ENCODE measurements around the gene TCAF2.
"Not testable (repeated sequence)": the region's sequence is repeated elsewhere in the genome, so short reads cannot be mapped to it uniquely, and the experiment has no call there.

The TCAF2 gene

DNA sequence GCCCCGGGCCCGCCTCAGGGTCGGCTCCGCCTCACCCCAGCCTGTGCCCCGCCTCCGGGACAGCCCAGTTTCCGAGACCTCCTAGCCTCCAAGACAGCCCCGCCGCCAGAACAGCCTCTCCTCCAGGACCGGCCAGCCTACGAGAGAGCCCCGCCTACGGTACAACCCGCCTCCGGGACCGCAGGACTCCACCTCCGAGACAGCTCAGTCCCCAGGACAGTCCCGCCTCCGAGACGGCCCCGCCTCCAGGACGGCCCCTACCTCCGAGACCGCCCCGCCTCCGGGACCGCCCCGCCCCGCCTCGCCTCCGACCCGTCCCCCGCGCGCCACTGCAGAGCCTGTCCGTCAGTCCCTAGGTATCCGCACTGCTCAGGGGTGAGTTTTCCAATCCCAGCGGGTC is at the start of gene TCAF2:
Gene TCAF2, plus strand, starts transcription at position 329 of the 400 bp plus-strand sequence.
- DNase-seq (ENCODE audit: low read depth); H3K4me3 ChIP-seq (ENCODE audit: low read depth, low read length): not testable (repeated sequence)

DNA sequence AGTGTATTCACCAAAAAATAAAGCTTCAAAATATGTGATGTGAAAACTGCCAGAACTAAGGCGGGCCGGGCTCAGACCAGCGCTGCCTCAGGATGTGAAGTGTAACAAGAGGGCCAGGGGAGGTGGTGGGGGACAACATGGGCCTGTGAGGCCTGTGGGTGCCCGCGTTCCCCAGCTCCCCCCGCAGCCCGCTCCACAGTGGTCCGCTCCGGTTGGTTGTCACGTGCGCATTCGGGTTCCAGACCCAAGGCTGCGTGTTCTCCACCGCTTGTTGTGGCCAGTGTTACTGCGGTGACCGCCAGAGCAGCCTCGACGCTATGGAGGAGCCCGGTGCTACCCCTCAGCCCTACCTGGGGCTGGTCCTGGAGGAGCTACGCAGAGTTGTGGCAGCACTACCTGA is 49.3 kb upstream of the TCAF2 start, which contains the start of gene CTAGE15:
Gene CTAGE15, plus strand, starts transcription at position 301 of the 400 bp plus-strand sequence. Its CDS starts 17 bp downstream, at position 318.
- DNase-seq (ENCODE audit: low read depth); H3K4me3 ChIP-seq (ENCODE audit: low read depth, low read length): not testable (repeated sequence)

DNA sequence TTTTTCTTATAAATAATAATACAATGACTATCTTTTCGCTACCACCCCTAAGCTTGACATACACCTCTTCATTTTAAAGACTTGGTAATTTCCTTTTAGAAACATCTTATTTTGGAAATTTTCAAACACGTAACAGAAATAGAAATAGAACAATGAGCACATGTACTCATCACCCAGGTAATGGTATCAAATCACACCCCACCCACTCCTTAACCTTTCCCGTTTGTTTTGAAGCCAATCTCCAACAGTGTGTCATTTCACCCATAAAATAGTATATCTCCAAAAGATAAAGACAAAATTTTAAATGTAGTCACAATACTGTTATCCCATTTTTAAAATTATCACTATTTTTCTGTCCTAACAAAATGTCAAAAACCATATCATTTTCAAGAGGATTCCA is 32.6 kb upstream of the TCAF2 start:
- not testable (repeated sequence) for DNase-seq (ENCODE audit: low read depth)

GRCh38 chr7:143589897-143590296 is 30.9 kb upstream of the TCAF2 start:
- DNase-seq (ENCODE audit: low read depth); H3K4me3 ChIP-seq (ENCODE audit: low read depth, low read length): not testable (repeated sequence)

More for the DNA sequence above, 32.6 kb upstream of the TCAF2 start:
- H3K4me3 ChIP-seq (ENCODE audit: low read depth, low read length) = not testable (repeated sequence)

GRCh38 chr7:143598086-143598485 is 22.7 kb upstream of the TCAF2 start:
- H3K4me3 ChIP-seq (ENCODE audit: low read depth, low read length); DNase-seq (ENCODE audit: low read depth): not testable (repeated sequence)

GRCh38 chr7:143603549-143603948 is 17.2 kb upstream of the TCAF2 start:
- not testable (repeated sequence) for H3K4me3 ChIP-seq (ENCODE audit: low read depth, low read length); DNase-seq (ENCODE audit: low read depth)

DNA sequence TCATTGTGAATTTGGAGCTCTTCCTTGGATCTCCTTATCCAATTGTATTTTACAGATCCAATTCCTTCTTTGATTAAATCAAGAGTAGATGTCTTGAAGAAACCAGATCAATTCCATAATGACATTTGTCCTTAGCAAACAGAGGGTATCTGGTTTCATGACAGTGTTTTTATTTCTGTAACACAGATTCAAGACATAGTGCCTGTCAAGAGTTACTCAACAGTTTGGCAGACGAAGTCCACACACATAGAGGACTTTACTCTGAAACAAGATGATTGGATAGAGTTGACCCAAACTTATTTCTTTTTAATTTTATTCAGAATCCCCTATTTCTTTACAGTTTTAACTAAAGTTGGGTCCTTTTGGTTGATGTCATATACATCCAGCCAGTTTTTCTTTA is 14.7 kb upstream of the TCAF2 start:
- not testable (repeated sequence) for DNase-seq (ENCODE audit: low read depth); H3K4me3 ChIP-seq (ENCODE audit: low read depth, low read length)

- not testable (repeated sequence) for H3K4me3 ChIP-seq (ENCODE audit: low read depth, low read length); DNase-seq (ENCODE audit: low read depth)
Observed at GRCh38 chr7:143615545-143615944, 5.2 kb upstream of the TCAF2 start.

DNA sequence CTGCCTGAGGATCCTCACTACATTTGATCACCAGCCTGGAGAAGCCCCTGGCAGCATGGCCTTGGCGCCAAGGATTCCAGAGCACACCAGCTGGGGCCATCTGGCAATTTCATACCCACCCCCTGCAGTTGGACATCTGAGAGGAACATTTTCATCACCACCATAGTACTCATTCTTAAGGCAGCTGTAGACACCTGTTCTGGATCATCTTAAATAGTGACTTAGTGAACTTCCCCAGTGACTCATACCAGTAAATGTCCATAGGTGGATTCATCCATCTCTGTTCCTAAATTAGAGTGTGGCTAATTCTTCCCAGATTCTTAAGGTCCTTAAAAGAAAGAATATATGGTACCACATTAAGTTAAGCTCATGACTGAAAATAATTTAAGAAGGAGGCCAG is 3.6 kb upstream of the TCAF2 start:
- H3K4me3 ChIP-seq (ENCODE audit: low read depth, low read length); DNase-seq (ENCODE audit: low read depth): not testable (repeated sequence)

- not testable (repeated sequence) for DNase-seq (ENCODE audit: low read depth); H3K4me3 ChIP-seq (ENCODE audit: low read depth, low read length)
Observed at GRCh38 chr7:143620058-143620457, 716 bp upstream of the TCAF2 start.

GRCh38 chr7:143621175-143621574 is 401 bp downstream of the TCAF2 start:
- DNase-seq (ENCODE audit: low read depth); H3K4me3 ChIP-seq (ENCODE audit: low read depth, low read length): not testable (repeated sequence)

DNA sequence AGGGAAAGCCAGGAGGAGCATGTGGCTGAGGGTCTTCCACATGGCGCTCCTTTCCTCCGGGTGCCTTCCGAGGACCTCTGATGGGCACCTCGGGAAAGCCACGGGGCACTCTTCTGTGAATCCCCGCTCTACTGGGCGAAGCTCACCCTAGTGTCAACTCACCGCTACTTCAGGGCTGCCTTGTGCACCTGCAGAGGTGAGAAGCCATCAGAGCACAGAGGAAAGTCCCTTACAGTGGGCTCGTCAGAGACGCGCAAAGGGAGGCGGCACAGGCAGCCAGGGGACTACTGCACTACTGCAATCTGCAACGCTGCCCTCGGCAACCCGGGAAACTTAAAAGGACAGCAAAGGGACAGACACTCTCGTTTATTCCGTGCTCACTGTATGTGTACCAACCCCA is 1.4 kb downstream of the TCAF2 start:
- not testable (repeated sequence) for H3K4me3 ChIP-seq (ENCODE audit: low read depth, low read length); DNase-seq (ENCODE audit: low read depth)

- DNase-seq (ENCODE audit: low read depth); H3K4me3 ChIP-seq (ENCODE audit: low read depth, low read length): not testable (repeated sequence)
Observed at GRCh38 chr7:143630653-143631052, 9.9 kb downstream of the TCAF2 start.

- DNase-seq (ENCODE audit: low read depth); H3K4me3 ChIP-seq (ENCODE audit: low read depth, low read length): not testable (repeated sequence)
Observed at GRCh38 chr7:143632506-143632905, 11.7 kb downstream of the TCAF2 start.

GRCh38 chr7:143633013-143633618 is 12.3 kb downstream of the TCAF2 start:
- not testable (repeated sequence) for DNase-seq (ENCODE audit: low read depth); H3K4me3 ChIP-seq (ENCODE audit: low read depth, low read length)

DNA sequence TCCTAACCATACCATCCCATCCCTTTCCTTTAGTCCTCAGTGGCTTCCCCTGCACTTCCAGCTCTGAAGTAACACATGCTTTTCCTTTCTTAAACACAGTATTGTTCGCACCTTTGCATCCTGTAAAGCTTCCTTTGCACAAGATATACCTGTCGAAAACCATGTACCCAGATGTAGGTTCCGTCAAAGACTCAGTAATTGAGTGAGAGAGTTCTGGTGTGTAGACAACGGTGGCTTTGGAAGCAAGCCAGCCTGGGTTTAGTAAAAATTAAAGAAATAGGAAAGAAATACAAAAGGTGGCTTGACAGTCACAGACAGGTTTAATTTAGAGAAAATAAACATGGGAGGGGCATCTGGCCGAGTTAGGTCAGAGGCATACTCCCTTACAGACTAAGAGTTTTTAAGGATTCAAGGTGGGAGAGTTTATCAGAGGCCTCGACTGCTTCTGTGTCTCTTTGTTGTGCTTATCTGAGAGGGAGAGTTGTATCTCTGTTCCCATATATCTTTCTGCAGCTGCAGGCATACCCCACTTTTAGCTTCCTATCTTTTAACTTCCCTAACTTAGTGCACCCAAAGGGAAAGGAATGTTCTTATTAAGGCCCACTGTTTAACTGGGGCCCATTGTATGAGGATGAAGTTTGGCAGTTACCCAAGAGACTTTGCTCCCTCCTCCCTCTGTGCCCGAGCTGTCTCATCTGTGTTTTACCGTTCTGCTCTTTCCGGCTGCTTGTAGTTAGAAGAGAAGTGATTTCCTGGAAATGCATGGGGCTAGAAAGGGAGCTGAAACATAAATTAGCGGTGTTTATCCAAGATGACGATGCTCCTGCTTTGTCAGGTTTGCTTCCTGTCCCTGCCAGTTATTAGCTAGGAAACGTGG is 14.8 kb downstream of the TCAF2 start:
- not testable (repeated sequence) for DNase-seq (ENCODE audit: low read depth)

GRCh38 chr7:143639372-143639771 is 18.6 kb downstream of the TCAF2 start:
- not testable (repeated sequence) for DNase-seq (ENCODE audit: low read depth)

More for the DNA sequence above, 14.8 kb downstream of the TCAF2 start:
- not testable (repeated sequence) for H3K4me3 ChIP-seq (ENCODE audit: low read depth, low read length)

GRCh38 chr7:143640528-143641189 is 19.9 kb downstream of the TCAF2 start:
- not testable (repeated sequence) for DNase-seq (ENCODE audit: low read depth); H3K4me3 ChIP-seq (ENCODE audit: low read depth, low read length)

More at GRCh38 chr7:143639372-143639771, 18.6 kb downstream of the TCAF2 start:
- not testable (repeated sequence) for H3K4me3 ChIP-seq (ENCODE audit: low read depth, low read length)

DNA sequence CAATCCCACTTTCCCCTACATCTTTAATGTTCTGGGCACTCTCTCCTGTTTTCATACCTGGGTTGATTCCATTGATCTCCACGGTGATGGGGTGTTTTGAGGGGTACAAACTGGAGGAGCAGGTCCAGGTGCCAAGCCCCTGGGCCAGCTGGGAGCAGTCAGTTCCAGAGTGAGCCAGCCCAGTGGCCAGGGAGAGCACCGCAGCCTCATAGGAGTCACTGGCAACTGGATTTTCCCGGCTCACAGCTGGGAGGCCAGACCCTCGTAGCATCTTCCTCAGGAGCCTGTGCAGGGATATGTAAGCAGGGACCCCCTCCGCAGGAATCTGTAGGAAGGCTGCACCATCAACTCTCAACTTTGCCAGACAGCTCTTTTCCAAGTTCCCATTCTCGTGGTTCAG is 25.8 kb downstream of the TCAF2 start:
- DNase-seq (ENCODE audit: low read depth); H3K4me3 ChIP-seq (ENCODE audit: low read depth, low read length): not testable (repeated sequence)
